ENCODE measurements around the gene SKA2. TPM values are rescaled to one million over a fixed set of nuclear protein-coding genes. Genes with fewer than 3 reads are reported as not detected.
A peak's percentile ranks its signal among the peaks of the same experiment; 100 is the strongest.

The SKA2 gene
- total and polyA plus RNA-seq, 10 of the 15 experiments (the other 5 are each of a cell fraction or from before 2014, with no cell fraction given): 40.3 to 137 (median 112) TPM

GRCh38 chr17:59067756-59068155, 87.2 kb downstream of the SKA2 start (continued):
- TF ChIP-seq RAD21 (IDR thresholded peaks at IDR 0.05; ENCODE audit: insufficient read depth, low read depth, low read length) (no peak), HDAC2 (IDR thresholded peaks at IDR 0.05) (no peak), PML (IDR thresholded peaks at IDR 0.05; ENCODE audit: low read length) (no peak), RELB (IDR thresholded peaks at IDR 0.05; ENCODE audit: low read depth) (peak; percentile 26; the same call in 1 of the 2 replicates), ZNF274 (IDR thresholded peaks at IDR 0.05; ENCODE audit: insufficient read depth, insufficient read length) (no peak), MTA3 (IDR thresholded peaks at IDR 0.05; ENCODE audit: borderline replicate concordance, low read length) (no peak)

DNA sequence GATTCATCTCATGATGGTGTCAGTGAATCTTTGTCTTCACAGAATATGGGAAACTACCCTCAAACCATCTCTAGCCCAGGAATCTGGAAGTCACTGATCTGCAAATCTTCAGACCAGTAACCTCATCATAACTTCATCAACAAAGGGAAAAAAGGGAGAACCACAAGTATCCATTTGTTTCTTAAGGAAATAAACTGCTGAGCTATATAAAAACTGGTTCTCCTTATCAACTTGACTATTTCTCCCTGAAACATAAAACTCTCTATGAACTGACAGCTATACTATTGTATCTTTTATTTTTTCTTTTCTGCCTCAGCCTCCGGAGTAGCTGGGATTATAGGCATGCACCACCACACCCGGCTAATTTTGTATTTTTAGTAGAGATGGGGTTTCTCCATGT, 87.6 kb downstream of the SKA2 start:
- in situ Hi-C loops (cut with MboI): no loop called here
- no peaks in the 10 kb centered on the region for H3K79me2 ChIP-seq (ENCODE audit: control insufficient read depth, insufficient read depth, low read length)
- ChIA-PET CTCF (interaction anchor here (1.3 kb wide), 1 partner anchor 99 kb away, joined by 4 read pairs; no protein-coding TSS in a partner anchor), SMC1A (ENCODE audit: uncharacterized antibody, unreplicated experiment) (interaction anchor here (0.9 kb wide), 1 partner anchor 17 kb away, joined by 3 read pairs; no protein-coding TSS in a partner anchor), RAD21 (ENCODE audit: unreplicated experiment) (no interaction called here), POLR2A (interaction anchor here (1.0 kb wide), 1 partner anchor 59 kb away, joined by 3 read pairs; no protein-coding TSS in a partner anchor)
- H3K4me1 ChIP-seq (ENCODE audit: control insufficient read depth, insufficient read depth, low read length): no peaks in the 10 kb centered on the region
- H4K20me1 ChIP-seq (ENCODE audit: control insufficient read depth, insufficient read depth): no peaks in the 10 kb centered on the region
- H3K9ac ChIP-seq (ENCODE audit: control insufficient read depth, insufficient read depth, low read length): no peak overlapping the region
- no peak overlapping the region for H3K4me2 ChIP-seq (ENCODE audit: control insufficient read depth, insufficient read depth)
- H3K27ac ChIP-seq (ENCODE audit: control insufficient read depth, insufficient read depth): no peak overlapping the region
- no peaks in the 10 kb centered on the region for H3K9me3 ChIP-seq (replicated peaks; ENCODE audit: control insufficient read depth, insufficient read depth, low read length)
- intact Hi-C loops (cut with micrococcal nuclease; ENCODE audit: unreplicated experiment): no loop called here
- H2AFZ ChIP-seq (ENCODE audit: control insufficient read depth, low read depth, low read length): no peak overlapping the region
- peaks cover 1 to 7% of the 10 kb centered on the region in 2 experiments for H3K36me3 ChIP-seq (ENCODE audit: control insufficient read depth in 2 of 2, insufficient read depth in 2 of 2, low read length in 1 of 2)
- FAIRE-seq (no peak), DNase-seq (ENCODE audit: low read depth, low spot score) (no peak), ATAC-seq (no peak)
- WGBS (ENCODE audit: insufficient coverage, insufficient replicate concordance, low lambda C conversion rate, missing lambda C conversion rate): 94% methylated on average over 2 of the region's 2 CpGs
- BruUV-seq (replicated peaks): no TSS peak
- no peaks in the 10 kb centered on the region for H3K27me3 ChIP-seq (replicated peaks in 1 of 2; ENCODE audit: control insufficient read depth in 2 of 2, insufficient read depth in 2 of 2, low read length in 1 of 2)
- H3K4me3 ChIP-seq: no peak overlapping the region
- TF ChIP-seq HDAC6 (IDR thresholded peaks at IDR 0.05; ENCODE audit: unreplicated experiment): no peak
- TF ChIP-seq MEF2A (IDR thresholded peaks at IDR 0.05; ENCODE audit: insufficient read depth, low read depth, low read length): no peak
- TF ChIP-seq SMAD1 (IDR thresholded peaks at IDR 0.05; ENCODE audit: low read depth, partially characterized antibody): no peak
- TF ChIP-seq RCOR1 (conservative IDR thresholded peaks at IDR 0.05; ENCODE audit: low read depth, low read length): no peak
- no peak for TF ChIP-seq ASH2L (IDR thresholded peaks at IDR 0.05; ENCODE audit: borderline replicate concordance, low read depth)
- TF ChIP-seq NBN (IDR thresholded peaks at IDR 0.05): no peak
- TF ChIP-seq CREB1 (IDR thresholded peaks at IDR 0.05; ENCODE audit: low read depth): no peak
- no peak for TF ChIP-seq ZBTB11 (CRISPR knock-in tag; IDR thresholded peaks at IDR 0.05)
- TF ChIP-seq POLR2A (IDR thresholded peaks at IDR 0.05; ENCODE audit: low read depth, low read length): no peak
- TF ChIP-seq RB1 (IDR thresholded peaks at IDR 0.05; ENCODE audit: borderline replicate concordance): no peak
- TF ChIP-seq MTA2 (IDR thresholded peaks at IDR 0.05; ENCODE audit: low read depth): no peak
- no peak for TF ChIP-seq STAT1 (conservative IDR thresholded peaks at IDR 0.05)
- TF ChIP-seq FOXK2 (IDR thresholded peaks at IDR 0.05): no peak
- no peak for TF ChIP-seq NFXL1 (IDR thresholded peaks at IDR 0.05; ENCODE audit: borderline replicate concordance)
